ENCODE results near the gene EP300. TPM values are rescaled to one million over a fixed set of nuclear protein-coding genes. Genes with fewer than 3 reads are reported as not detected.
A peak's percentile ranks its signal among the peaks of the same experiment; 100 is the strongest.

The EP300 gene
- total RNA-seq, 1 donor from 2014 or later, result 73.7 TPM

DNA sequence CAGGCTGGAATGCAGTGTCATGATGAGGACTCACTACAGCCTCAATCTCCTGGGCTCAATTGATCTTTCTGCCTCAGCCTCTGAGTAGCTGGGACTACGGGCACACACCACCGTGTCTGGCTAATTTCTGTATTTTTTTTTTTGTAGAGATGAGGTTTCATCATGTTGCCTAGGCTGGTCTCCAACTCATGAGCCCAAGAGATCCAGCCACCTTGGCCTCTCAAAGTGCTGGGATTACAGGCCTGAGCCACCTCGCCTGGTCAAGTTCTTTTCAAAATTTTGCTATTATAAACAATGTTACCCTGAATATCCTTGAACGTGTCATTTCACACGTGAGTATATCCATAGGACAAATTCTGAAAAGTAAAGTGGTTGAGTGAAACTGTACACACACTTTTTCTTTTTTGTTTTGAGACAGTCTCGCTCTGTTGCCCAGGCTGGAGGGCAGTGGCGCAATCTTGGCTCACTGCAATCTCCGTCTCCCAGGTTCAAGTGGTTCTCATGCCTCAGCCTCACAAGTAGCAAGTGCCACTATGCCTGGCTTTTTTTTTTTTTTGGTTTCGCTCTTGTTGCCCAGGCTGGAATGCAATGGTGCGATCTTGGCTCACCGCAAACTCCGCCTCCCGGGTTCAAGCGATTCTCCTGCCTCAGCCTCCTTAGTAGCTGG, 21.6 kb upstream of the EP300 start:
- H3K4me1 ChIP-seq, result no peaks in the 10 kb centered on the region
- TF ChIP-seq CTCF (IDR thresholded peaks at IDR 0.05), result no peak
- intact Hi-C loops (cut with DNase I), result no loop called here
- H3K9me3 ChIP-seq, result no peaks in the 10 kb centered on the region
- no peak overlapping the region for H3K4me3 ChIP-seq
- H3K27me3 ChIP-seq (ENCODE audit: low read depth), result no peaks in the 10 kb centered on the region
- no peaks in the 10 kb centered on the region for H3K36me3 ChIP-seq
- peak; percentile 82 to 91 for ATAC-seq
- peak overlapping the region; percentile 72 for H3K27ac ChIP-seq
- peak; percentile 76 for DNase-seq

DNA sequence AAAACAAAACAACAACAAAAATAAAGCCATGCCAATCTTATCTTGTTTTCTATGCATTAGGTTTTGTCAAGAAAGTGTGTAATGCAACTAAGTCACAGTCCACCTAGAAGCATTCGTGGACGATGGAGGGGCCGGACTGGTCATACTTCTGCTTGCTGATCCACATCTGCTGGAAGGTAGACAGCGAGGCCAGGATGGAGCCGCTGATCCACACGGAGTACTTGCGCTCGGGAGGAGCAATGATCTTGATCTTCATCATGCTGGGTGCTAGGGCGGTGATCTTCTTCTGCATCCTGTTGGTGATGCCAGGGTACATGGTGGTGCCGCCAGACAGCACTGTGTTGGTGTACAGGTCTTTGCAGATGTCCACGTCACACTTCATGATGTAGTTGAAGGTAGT, 18.3 kb upstream of the EP300 start:
- Histone ChIP-seq H3K9me3 (no peaks in the 10 kb centered on the region), H3K4me3 (no peak overlapping the region), H3K27me3 (ENCODE audit: low read depth) (no peaks in the 10 kb centered on the region), H3K36me3 (no peaks in the 10 kb centered on the region), H3K27ac (no peak overlapping the region), H3K4me1 (no peaks in the 10 kb centered on the region)
- DNase-seq (no peak), ATAC-seq (no peak)
- intact Hi-C loops (cut with DNase I), result no loop called here
- TF ChIP-seq CTCF (IDR thresholded peaks at IDR 0.05), result no peak

DNA sequence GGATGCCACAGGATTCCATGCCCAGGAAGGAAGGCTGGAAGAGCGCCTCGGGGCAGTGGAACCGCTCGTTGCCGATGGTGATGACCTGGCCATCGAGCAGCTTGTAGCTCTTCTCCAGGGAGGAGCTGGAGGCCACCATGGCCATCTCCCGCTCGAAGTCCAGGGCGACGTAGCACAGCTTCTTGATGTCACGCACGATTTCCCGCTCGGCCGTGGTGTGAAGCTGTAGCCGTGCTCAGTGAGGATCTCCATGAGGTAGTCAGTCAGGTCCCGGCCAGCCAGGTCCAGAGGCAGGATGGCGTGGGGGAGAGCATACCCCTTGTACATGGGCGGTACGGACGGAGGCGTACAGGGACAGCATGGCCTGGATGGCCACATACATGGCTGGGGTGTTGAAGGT, 17.9 kb upstream of the EP300 start:
- Histone ChIP-seq H3K9me3 (no peaks in the 10 kb centered on the region), H3K4me1 (no peaks in the 10 kb centered on the region), H3K27ac (no peak overlapping the region), H3K4me3 (no peak overlapping the region), H3K27me3 (ENCODE audit: low read depth) (no peaks in the 10 kb centered on the region), H3K36me3 (no peaks in the 10 kb centered on the region)
- intact Hi-C loops (cut with DNase I), result no loop called here
- ATAC-seq (no peak), DNase-seq (no peak)
- no peak for TF ChIP-seq CTCF (IDR thresholded peaks at IDR 0.05)

DNA sequence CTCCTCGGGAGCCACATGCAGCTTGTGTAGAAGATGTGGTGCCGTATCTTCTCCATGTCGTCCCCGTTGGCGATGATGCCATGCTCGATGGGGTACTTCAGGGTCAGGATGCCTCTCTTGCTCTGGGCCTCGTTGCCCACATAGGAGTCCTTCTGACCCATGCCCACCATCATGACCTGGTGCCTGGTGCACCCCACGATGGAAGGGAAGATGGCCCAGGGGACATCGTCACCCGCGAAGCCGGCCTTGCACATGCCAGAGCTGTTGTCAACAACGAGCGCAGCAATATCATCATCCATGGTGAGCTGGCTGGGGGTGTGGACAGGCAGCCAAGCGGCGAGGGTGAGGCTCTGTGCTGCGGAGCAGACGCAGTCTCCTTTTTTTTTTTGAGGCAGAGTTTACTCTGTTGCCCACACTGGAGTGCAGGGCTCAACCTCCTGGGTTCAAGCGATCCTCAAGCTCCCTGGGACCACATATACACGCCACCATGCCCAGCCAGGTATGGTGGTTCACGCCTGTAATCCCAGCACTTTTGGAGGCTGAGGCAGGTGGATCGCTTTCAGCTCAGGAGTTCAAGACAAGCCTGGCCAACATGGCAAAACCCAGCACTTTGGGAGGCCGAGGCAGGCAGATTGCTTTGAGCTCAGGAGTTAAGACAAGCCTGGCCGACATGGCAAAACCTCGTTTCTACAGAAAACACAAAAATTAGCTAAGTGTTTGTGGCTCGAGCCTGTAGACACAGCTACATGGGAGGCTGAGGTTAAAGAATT, 17.3 kb upstream of the EP300 start:
- intact Hi-C loops (cut with DNase I), result no loop called here
- Histone ChIP-seq H3K4me3 (no peak overlapping the region), H3K9me3 (no peaks in the 10 kb centered on the region), H3K36me3 (no peaks in the 10 kb centered on the region), H3K27ac (no peak overlapping the region), H3K4me1 (no peaks in the 10 kb centered on the region), H3K27me3 (ENCODE audit: low read depth) (no peaks in the 10 kb centered on the region)
- no peak for TF ChIP-seq CTCF (IDR thresholded peaks at IDR 0.05)
- DNase-seq (no peak), ATAC-seq (no peak)

- Histone ChIP-seq H3K36me3 (no peaks in the 10 kb centered on the region), H3K4me1 (no peaks in the 10 kb centered on the region), H3K4me3 (no peak overlapping the region), H3K27me3 (ENCODE audit: low read depth) (no peaks in the 10 kb centered on the region), H3K27ac (no peak overlapping the region), H3K9me3 (no peaks in the 10 kb centered on the region)
- ATAC-seq, result no peak
- no peak for TF ChIP-seq CTCF (IDR thresholded peaks at IDR 0.05)
- intact Hi-C loops (cut with DNase I), result no loop called here
- no peak for DNase-seq
Measured at GRCh38 chr22:41075946-41076345, 16.4 kb upstream of the EP300 start.

Data from lower lobe of right lung (tissue), 2 donors.